Measurements from ENCODE around the gene CD59. TPM values are rescaled to one million over a fixed set of nuclear protein-coding genes. Genes with fewer than 3 reads are reported as not detected.

Gene CD59
- total and polyA plus RNA-seq, 2 donors (not counting 3 experiments of a cell fraction or from before 2014, with no cell fraction given) = 992 to 1,084 TPM

- intact Hi-C loops (cut with micrococcal nuclease) = no loop called here
- peak overlapping the region; percentile 54 for H3K27ac ChIP-seq (ENCODE audit: insufficient read depth, low read depth, low read length)
- BruUV-seq (replicated peaks) = TSS peak; percentile 0
These were observed 29.7 kb downstream of the CD59 start for GRCh38 chr11:33706546-33706945.

More at GRCh38 chr11:33706546-33706945, 29.7 kb downstream of the CD59 start:
- no peaks in the 10 kb centered on the region for H3K9me3 ChIP-seq (replicated peaks; ENCODE audit: control insufficient read depth, insufficient read depth, low read length)
- FAIRE-seq (no peak), DNase-seq (ENCODE audit: low read depth, low spot score) (peak; percentile 69)
- peaks cover 83% of the 10 kb centered on the region for H3K4me1 ChIP-seq (ENCODE audit: control insufficient read depth, extremely low read depth, insufficient read depth, low read length)
- H3K27me3 ChIP-seq (ENCODE audit: control insufficient read depth in 2 of 2, insufficient read depth in 2 of 2, low read length in 2 of 2) = no peaks in the 10 kb centered on the region
- H3K4me2 ChIP-seq (ENCODE audit: insufficient read depth, low read length) = peak overlapping the region; percentile 10
- peaks cover 22 to 27% of the 10 kb centered on the region in 2 experiments for H3K36me3 ChIP-seq (ENCODE audit: control insufficient read depth in 2 of 2, extremely low read depth in 1 of 2, insufficient read depth in 2 of 2, low read length in 2 of 2)
- no peaks in the 10 kb centered on the region for H3K9me1 ChIP-seq (replicated peaks; ENCODE audit: control insufficient read depth, extremely low read depth, insufficient read depth, low read length)
- ChIA-PET CTCF (interaction anchor here (0.8 to 2.5 kb wide), 6 partner anchors 9 to 36 kb away, joined by 3 to 16 read pairs (median 6); no protein-coding TSS in a partner anchor), POLR2A (interaction anchor here (1.1 to 1.7 kb wide), 3 partner anchors 9 to 30 kb away, joined by 3 to 5 read pairs (median 4); partner anchors contain the start of gene CD59)
- dilution Hi-C loops (cut with MboI; ENCODE audit: extremely low pct_ligation_motif_present, low sequenced_read_pairs) = no loop called here
- H2AFZ ChIP-seq (ENCODE audit: low read depth, low read length) = no peak overlapping the region
- peaks cover 58% of the 10 kb centered on the region for H3K79me2 ChIP-seq (ENCODE audit: control insufficient read depth, insufficient read depth, low read length)
- TF ChIP-seq FOS (IDR thresholded peaks at IDR 0.05; ENCODE audit: borderline replicate concordance, insufficient read depth, low read length) (no peak), GATA2 (IDR thresholded peaks at IDR 0.05; ENCODE audit: insufficient read depth, insufficient read length, low read depth, low read length) (no peak), CTCF (IDR thresholded peaks at IDR 0.05; ENCODE audit: extremely low read depth in 1 of 2, insufficient read depth in 1 of 2, low read depth in 1 of 2, low read length in 2 of 2) (no peak), MAX (IDR thresholded peaks at IDR 0.05; ENCODE audit: insufficient read depth, insufficient read length) (no peak), JUN (IDR thresholded peaks at IDR 0.05; ENCODE audit: borderline replicate concordance, insufficient read depth, insufficient read length, low read depth) (no peak), EZH2 (IDR thresholded peaks at IDR 0.05; ENCODE audit: borderline replicate concordance, low read depth, low read length, severe bottlenecking) (no peak), MYC (IDR thresholded peaks at IDR 0.05; ENCODE audit: low read depth, low read length) (no peak), POLR2A (IDR thresholded peaks at IDR 0.05; ENCODE audit: low read depth, low read length) (no peak), POLR2AphosphoS5 (IDR thresholded peaks at IDR 0.05; ENCODE audit: insufficient read depth, low read depth, low read length) (no peak)
- no peaks in the 10 kb centered on the region for H4K20me1 ChIP-seq (replicated peaks; ENCODE audit: control insufficient read depth, extremely low read depth, insufficient read depth, low read length)
- peak overlapping the region; percentile 1 for H3K9ac ChIP-seq (replicated peaks; ENCODE audit: extremely low read depth, insufficient read depth, low read length)
- no peak overlapping the region for H3K4me3 ChIP-seq (replicated peaks in 1 of 3; ENCODE audit: insufficient read depth in 1 of 3, low read depth in 1 of 3, low read length in 3 of 3)

Measured in endothelial cell of umbilical vein (primary cell).